ENCODE data around the gene DAAM1.

DNA sequence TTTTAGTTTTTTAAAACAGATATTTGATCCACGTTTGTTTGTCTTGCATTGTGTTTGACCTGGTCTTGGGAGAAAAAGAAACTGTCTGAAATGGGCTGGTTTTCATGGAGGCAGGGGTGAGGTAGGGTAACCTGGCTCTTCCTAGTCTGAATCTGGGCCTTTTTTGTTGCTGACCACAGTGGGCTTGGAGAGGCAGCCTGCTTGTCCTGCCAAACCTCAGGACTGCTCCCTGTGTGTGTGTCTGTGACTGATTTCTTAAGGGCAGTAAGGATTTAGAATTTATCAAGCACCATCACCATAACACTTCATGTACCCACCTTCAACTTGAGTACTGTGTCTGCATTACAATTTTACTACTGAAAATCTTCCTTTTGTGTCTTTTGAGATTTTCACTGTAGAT, 28.5 kb downstream of the DAAM1 start:
- TF ChIP-seq GLIS3 (CRISPR knock-in tag; IDR thresholded peaks at IDR 0.05) (no peak), ARNTL (CRISPR knock-in tag; IDR thresholded peaks at IDR 0.05; ENCODE audit: borderline replicate concordance, low read depth) (no peak), ZFP3 (CRISPR knock-in tag; IDR thresholded peaks at IDR 0.05) (no peak), OSR1 (CRISPR knock-in tag; IDR thresholded peaks at IDR 0.05) (no peak), SNAI2 (CRISPR knock-in tag; IDR thresholded peaks at IDR 0.05) (no peak), CREB5 (CRISPR knock-in tag; IDR thresholded peaks at IDR 0.05; ENCODE audit: low read depth) (no peak)
- TF ChIP-seq, protein P1, sequence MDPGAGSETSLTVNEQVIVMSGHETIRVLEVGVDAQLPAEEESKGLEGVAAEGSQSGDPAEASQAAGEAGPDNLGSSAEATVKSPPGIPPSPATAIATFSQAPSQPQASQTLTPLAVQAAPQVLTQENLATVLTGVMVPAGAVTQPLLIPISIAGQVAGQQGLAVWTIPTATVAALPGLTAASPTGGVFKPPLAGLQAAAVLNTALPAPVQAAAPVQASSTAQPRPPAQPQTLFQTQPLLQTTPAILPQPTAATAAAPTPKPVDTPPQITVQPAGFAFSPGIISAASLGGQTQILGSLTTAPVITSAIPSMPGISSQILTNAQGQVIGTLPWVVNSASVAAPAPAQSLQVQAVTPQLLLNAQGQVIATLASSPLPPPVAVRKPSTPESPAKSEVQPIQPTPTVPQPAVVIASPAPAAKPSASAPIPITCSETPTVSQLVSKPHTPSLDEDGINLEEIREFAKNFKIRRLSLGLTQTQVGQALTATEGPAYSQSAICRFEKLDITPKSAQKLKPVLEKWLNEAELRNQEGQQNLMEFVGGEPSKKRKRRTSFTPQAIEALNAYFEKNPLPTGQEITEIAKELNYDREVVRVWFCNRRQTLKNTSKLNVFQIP (CRISPR knock-in tag; IDR thresholded peaks at IDR 0.05; ENCODE audit: borderline replicate concordance, low read depth): no peak
- TF ChIP-seq, protein P2, sequence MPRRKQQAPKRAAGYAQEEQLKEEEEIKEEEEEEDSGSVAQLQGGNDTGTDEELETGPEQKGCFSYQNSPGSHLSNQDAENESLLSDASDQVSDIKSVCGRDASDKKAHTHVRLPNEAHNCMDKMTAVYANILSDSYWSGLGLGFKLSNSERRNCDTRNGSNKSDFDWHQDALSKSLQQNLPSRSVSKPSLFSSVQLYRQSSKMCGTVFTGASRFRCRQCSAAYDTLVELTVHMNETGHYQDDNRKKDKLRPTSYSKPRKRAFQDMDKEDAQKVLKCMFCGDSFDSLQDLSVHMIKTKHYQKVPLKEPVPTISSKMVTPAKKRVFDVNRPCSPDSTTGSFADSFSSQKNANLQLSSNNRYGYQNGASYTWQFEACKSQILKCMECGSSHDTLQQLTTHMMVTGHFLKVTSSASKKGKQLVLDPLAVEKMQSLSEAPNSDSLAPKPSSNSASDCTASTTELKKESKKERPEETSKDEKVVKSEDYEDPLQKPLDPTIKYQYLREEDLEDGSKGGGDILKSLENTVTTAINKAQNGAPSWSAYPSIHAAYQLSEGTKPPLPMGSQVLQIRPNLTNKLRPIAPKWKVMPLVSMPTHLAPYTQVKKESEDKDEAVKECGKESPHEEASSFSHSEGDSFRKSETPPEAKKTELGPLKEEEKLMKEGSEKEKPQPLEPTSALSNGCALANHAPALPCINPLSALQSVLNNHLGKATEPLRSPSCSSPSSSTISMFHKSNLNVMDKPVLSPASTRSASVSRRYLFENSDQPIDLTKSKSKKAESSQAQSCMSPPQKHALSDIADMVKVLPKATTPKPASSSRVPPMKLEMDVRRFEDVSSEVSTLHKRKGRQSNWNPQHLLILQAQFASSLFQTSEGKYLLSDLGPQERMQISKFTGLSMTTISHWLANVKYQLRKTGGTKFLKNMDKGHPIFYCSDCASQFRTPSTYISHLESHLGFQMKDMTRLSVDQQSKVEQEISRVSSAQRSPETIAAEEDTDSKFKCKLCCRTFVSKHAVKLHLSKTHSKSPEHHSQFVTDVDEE (CRISPR knock-in tag; IDR thresholded peaks at IDR 0.05): no peak

All from SK-N-SH treated with all-trans-retinoic acid at 6 μM for 48 hours (cell line).